Activated T-helper 1 cell treated with Interleukin-2 at 50 U/mL for 16 hours (primary cell): ENCODE data around the gene CARD19.

ENCODE experiments used
- DNase-seq: peaks from one replicate; pipeline ENCODE4 v3.0.0-alpha.2; 2020; ENCODE audit warnings: low read depth

The CARD19 gene

GRCh38 chr9:93161786-93162562, 66.0 kb downstream of the CARD19 start:
- DNase-seq: no peak
